GM12878 (cell line): Measurements from ENCODE around the gene DCUN1D3. TPM values are rescaled to one million over a fixed set of nuclear protein-coding genes. Genes with fewer than 3 reads are reported as not detected.
A peak's percentile ranks its signal among the peaks of the same experiment; 100 is the strongest.

Source experiments
- ATAC-seq: fragments of 200-7000 bp; cut with Tn5 transposase; 3 replicates; pipeline ENCODE4 v1.9.1; 2020; ENCODE audit warnings: mild to moderate bottlenecking, moderate library complexity
- BruUV-seq: library from RNA; stranded (reverse); fragments of 400-500 nt; replicated peaks from 2 replicates; lab custom pipeline; 2021; lab: Mats Ljungman, UMichigan
- CTCF ChIA-PET: fragments of 300-600 bp; sonication (Branson Sonifier 250); formaldehyde crosslinking; extraction: SDS; loops from one replicate; lab custom pipeline; 2021; ENCODE audit warnings: inconsistent platforms; lab: Yijun Ruan, JAX
- POLR2A ChIA-PET: fragments of 350-600 bp; formaldehyde crosslinking; extraction: SDS; loops from one replicate; lab custom pipeline; 2021; ENCODE audit warnings: inconsistent platforms; lab: Charles Lee
- RAD21 ChIA-PET: fragments of 300-600 bp; sonication (Branson Sonifier 250); formaldehyde crosslinking; loops from one replicate; lab custom pipeline; 2023; ENCODE audit warnings: antibody characterized with exemption; ENCODE audit not compliant: unreplicated experiment; lab: Charles Lee
- SMC1A ChIA-PET: fragments of 300-600 bp; sonication (Branson Sonifier 250); formaldehyde crosslinking; loops from one replicate; lab custom pipeline; 2023; ENCODE audit not compliant: unreplicated experiment, uncharacterized antibody; lab: Charles Lee
- DNase-seq: peaks from one replicate; pipeline ENCODE4 v3.0.0-alpha.2; 2011; ENCODE audit warnings: low read depth, low spot score
- FAIRE-seq: peaks from 3 replicates; lab custom pipeline; 2011; peaks lifted over from hg19 to GRCh38; lab: Jason Lieb, UNC
- H2AFZ ChIP-seq: 2 replicates; pipeline ENCODE4 v1.6.0; 2011; ENCODE audit warnings: low read depth, low read length, control low read depth; ENCODE audit not compliant: control insufficient read depth
- H3K27ac ChIP-seq: 2 replicates; pipeline ENCODE4 v1.5.1; 2011; ENCODE audit warnings: control low read depth; ENCODE audit not compliant: control insufficient read depth, insufficient read depth
- H3K27me3 ChIP-seq, 2 experiments: replicated peaks in 1 of 2; 2 replicates each; pipeline versions ENCODE4 v1.6.0 to v1.6.1; 2011; ENCODE audit warnings: low read length in 1 of 2; ENCODE audit not compliant: control insufficient read depth in 2 of 2, insufficient read depth in 2 of 2
- H3K36me3 ChIP-seq, 2 experiments: 2 replicates each; pipeline ENCODE4 v1.5.1; 2011; ENCODE audit warnings: low read length in 1 of 2; ENCODE audit not compliant: control insufficient read depth in 2 of 2, insufficient read depth in 2 of 2
- H3K4me1 ChIP-seq: 2 replicates; pipeline ENCODE4 v1.6.1; 2011; ENCODE audit warnings: mild to moderate bottlenecking, low read length, moderate library complexity, mixed read lengths; ENCODE audit not compliant: control insufficient read depth, insufficient read depth
- H3K4me2 ChIP-seq: 2 replicates; pipeline ENCODE4 v1.6.0; 2011; ENCODE audit warnings: control low read depth; ENCODE audit not compliant: control insufficient read depth, insufficient read depth
- H3K4me3 ChIP-seq: fragments of 200-600 bp; sonication (generic); 2 replicates; pipeline ENCODE4 v1.5.1; 2016
- H3K79me2 ChIP-seq: 2 replicates; pipeline ENCODE4 v1.6.0; 2011; ENCODE audit warnings: low read length; ENCODE audit not compliant: control insufficient read depth, insufficient read depth
- H3K9ac ChIP-seq: 2 replicates; pipeline ENCODE4 v1.8.0; 2011; ENCODE audit warnings: low read length, control low read depth, mixed read lengths; ENCODE audit not compliant: control insufficient read depth, insufficient read depth
- H3K9me3 ChIP-seq: replicated peaks from 3 replicates; pipeline ENCODE4 v1.5.1; 2011; ENCODE audit warnings: mild to moderate bottlenecking, low read length; ENCODE audit not compliant: control insufficient read depth, insufficient read depth
- H4K20me1 ChIP-seq: 2 replicates; pipeline ENCODE4 v1.6.0; 2011; ENCODE audit not compliant: control insufficient read depth, insufficient read depth
- BMI1 ChIP-seq: fragments of 450-650 bp; IDR thresholded peaks from 2 replicates; pipeline ENCODE4 v1.6.1; 2016; ENCODE audit warnings: mild to moderate bottlenecking, moderate library complexity, borderline replicate concordance
- EP300 ChIP-seq, 2 experiments: fragments of 150-350 bp in 1 of 2; IDR thresholded peaks; 2 replicates each; pipeline ENCODE4 v1.6.1; 2011 to 2012; ENCODE audit warnings: low read depth in 2 of 2, low read length in 2 of 2, borderline replicate concordance in 1 of 2, improper control_type of control experiment in 1 of 2, inconsistent platforms in 1 of 2; ENCODE audit not compliant: control insufficient read depth in 1 of 2
- JUND ChIP-seq: IDR thresholded peaks from 2 replicates; pipeline ENCODE4 v1.6.1; 2012; ENCODE audit warnings: low read depth, mild to moderate bottlenecking, low read length, improper control_type of control experiment, moderate library complexity
- NFIC ChIP-seq: IDR thresholded peaks from 2 replicates; pipeline ENCODE4 v1.6.1; 2012; ENCODE audit warnings: low read depth, mild to moderate bottlenecking, inconsistent platforms, low read length, moderate library complexity
- NR2F1 ChIP-seq: fragments of 450-650 bp; conservative IDR thresholded peaks from 2 replicates; pipeline ENCODE4 v1.6.1; 2017; ENCODE audit warnings: mild to moderate bottlenecking
- SUZ12 ChIP-seq: fragments of 200-600 bp; sonication (generic); IDR thresholded peaks from one replicate; pipeline ENCODE4 v1.6.1; 2018; ENCODE audit warnings: antibody characterized with exemption, mild to moderate bottlenecking; ENCODE audit not compliant: unreplicated experiment
- WGBS: methylation state at CpG from one replicate; pipeline ENCODE4 v1.1.6; 2016; ENCODE audit warnings: low lambda C conversion rate; ENCODE audit not compliant: insufficient replicate concordance, insufficient coverage; ENCODE audit errors: missing lambda C conversion rate; 5-methylcytosine and 5-hydroxymethylcytosine counted together
- in situ Hi-C: fragments of 300-500 bp; cut with MboI; formaldehyde crosslinking; loops from 9 replicates; pipeline ENCODE4 v1.14.3; 2018; ENCODE audit warnings: mixed read lengths
- intact Hi-C: fragments of 100-400 bp; cut with micrococcal nuclease; formaldehyde crosslinking; loops from one replicate; pipeline ENCODE4 v1.14.2; 2022; ENCODE audit not compliant: unreplicated experiment
- polyA plus RNA-seq, 11 experiments: library from polyadenylated mRNA; depleted of rRNA in 4 of 11; unstranded in 6 of 11; stranded (reverse) in 5 of 11; fragments of >200 nt; fragmentation: Nextera tagmentation in 4 of 11; fragmentation: Illumina TruSeq in 1 of 11; extraction: Ambion mirVana in 4 of 11; extraction: Trizol in 1 of 11; gene quantifications; 1 replicate in 1 of 11; 2 replicates in 10 of 11; pipeline versions ENCODE4 v1.2.1 to v1.2.3, GENCODE V29; 2011 to 2016; ENCODE audit warnings: inconsistent platforms in 2 of 11, missing spikeins in 2 of 11, low read depth in 1 of 11
- total RNA-seq, 4 experiments: library from RNA; depleted of rRNA in 3 of 4; stranded (reverse); fragments of >200 nt in 3 of 4; fragmentation: Illumina TruSeq in 1 of 4; extraction: Trizol in 1 of 4; gene quantifications; 2 replicates each; pipeline versions ENCODE4 v1.2.1 to v1.2.3, GENCODE V29; 2013 to 2021

DCUN1D3 gene
- total and polyA plus RNA-seq, 10 of the 15 experiments (the other 5 are each of a cell fraction or from before 2014, with no cell fraction given): 0.47 to 4.5 (median 1.9) TPM

GRCh38 chr16:20873331-20873730 is 26.8 kb downstream of the DCUN1D3 start:
- ChIA-PET POLR2A (interaction anchor here (1.2 to 3.7 kb wide), 3 partner anchors 8 to 30 kb away, joined by 3 to 44 read pairs (median 27); partner anchors contain the start of genes DCUN1D3 and LYRM1), RAD21 (interaction anchor here (1.2 to 3.1 kb wide), 3 partner anchors 8 to 27 kb away, joined by 3 to 48 read pairs (median 3); no protein-coding TSS in a partner anchor), SMC1A (interaction anchor here (1.5 to 6.3 kb wide), 6 partner anchors 8 to 76 kb away, joined by 4 to 83 read pairs (median 35); partner anchors contain the start of genes DCUN1D3 and LYRM1)
- Histone ChIP-seq H2AFZ (no peak overlapping the region), H3K4me3 (no peak overlapping the region)
- 100% methylated on average over 3 of the region's 3 CpGs for WGBS
- no peak for DNase-seq
- no peak for TF ChIP-seq SUZ12
- no peak for TF ChIP-seq NR2F1
- no peak for TF ChIP-seq BMI1
- TF ChIP-seq NFIC: no peak
- TF ChIP-seq EP300 (IDR thresholded peaks at IDR 0.05; ENCODE audit: borderline replicate concordance in 1 of 2, control insufficient read depth in 1 of 2, low read depth in 2 of 2, low read length in 2 of 2): no peak
- no peak for TF ChIP-seq JUND
- TF ChIP-seq, all 136 proteins: peak for 0
- Histone ChIP-seq H3K27ac (peak overlapping the region; percentile 81), H3K9ac (no peak overlapping the region), H4K20me1 (no peaks in the 10 kb centered on the region), H3K9me3 (no peaks in the 10 kb centered on the region; the same call in 2 of the 3 replicates), H3K4me1 (peaks cover 38% of the 10 kb centered on the region), H3K79me2 (peaks cover 15% of the 10 kb centered on the region), H3K4me2 (peak overlapping the region; percentile 75; the same call in 1 of the 2 replicates), H3K27me3 (no peaks in the 10 kb centered on the region), H3K36me3 (no peaks in the 10 kb centered on the region)
- in situ Hi-C loops: no loop called here
- no peak for ATAC-seq
- BruUV-seq: no TSS peak
- FAIRE-seq: no peak
- intact Hi-C loops: no loop called here
- CTCF ChIA-PET: interaction anchor here (0.6 to 4.0 kb wide), 6 partner anchors 8 to 25 kb away, joined by 3 to 51 read pairs (median 21); partner anchors contain the start of genes DCUN1D3 and LYRM1
